IMR-90 (cell line): ENCODE data around the gene PPM1G. TPM values are rescaled to one million over a fixed set of nuclear protein-coding genes. Genes with fewer than 3 reads are reported as not detected.

ENCODE experiments used
- ATAC-seq: fragments of 200-7000 bp; cut with Tn5 transposase; 2 replicates; pipeline ENCODE4 v1.9.1; 2020; ENCODE audit warnings: low read depth, mild to moderate bottlenecking, moderate library complexity
- BruUV-seq: library from RNA; stranded (reverse); fragments of 400-500 nt; replicated peaks from 2 replicates; lab custom pipeline; 2021; lab: Mats Ljungman, UMichigan
- CTCF ChIA-PET: fragments of 300-600 bp; formaldehyde crosslinking; extraction: SDS; loops from one replicate; lab custom pipeline; 2021; ENCODE audit warnings: antibody characterized with exemption; lab: Yijun Ruan, JAX
- POLR2A ChIA-PET: fragments of 300-600 bp; sonication (Branson Sonifier 250); formaldehyde crosslinking; loops from one replicate; lab custom pipeline; 2022; ENCODE audit warnings: antibody characterized with exemption; ENCODE audit not compliant: unreplicated experiment; lab: Charles Lee
- DNase-seq: peaks from one replicate; pipeline ENCODE4 v3.0.0; 2013
- H2AFZ ChIP-seq: replicated peaks from 2 replicates; pipeline ENCODE3; 2013; ENCODE audit warnings: low read length, mild to moderate bottlenecking; ENCODE audit not compliant: poor library complexity
- H2AK5ac ChIP-seq: 2 replicates; pipeline ENCODE4 v1.6.1; 2013; ENCODE audit warnings: low read depth, low read length, inconsistent platforms
- H2AK9ac ChIP-seq: replicated peaks from 2 replicates; pipeline ENCODE3; 2013; ENCODE audit warnings: mild to moderate bottlenecking, low read depth, low read length, moderate library complexity; ENCODE audit not compliant: poor library complexity
- H2BK120ac ChIP-seq: 2 replicates; pipeline ENCODE4 v1.6.1; 2013; ENCODE audit warnings: low read depth, low read length, inconsistent platforms
- H2BK15ac ChIP-seq: 3 replicates; pipeline ENCODE4 v1.6.1; 2013; ENCODE audit warnings: low read depth, low read length, inconsistent platforms
- H2BK20ac ChIP-seq: 2 replicates; pipeline ENCODE4 v1.6.1; 2013; ENCODE audit warnings: low read depth, mild to moderate bottlenecking, inconsistent platforms, low read length, moderate library complexity
- H2BK5ac ChIP-seq: 2 replicates; pipeline ENCODE4 v1.6.1; 2013; ENCODE audit warnings: mild to moderate bottlenecking, low read depth, low read length, inconsistent platforms; ENCODE audit not compliant: poor library complexity, severe bottlenecking
- H3K14ac ChIP-seq: replicated peaks from 2 replicates; pipeline ENCODE4 v1.6.1; 2013; ENCODE audit warnings: low read depth, low read length, inconsistent platforms
- H3K18ac ChIP-seq: 2 replicates; pipeline ENCODE4 v1.6.1; 2013; ENCODE audit warnings: low read depth, low read length, control low read depth
- H3K23ac ChIP-seq: 2 replicates; pipeline ENCODE4 v1.6.1; 2013; ENCODE audit warnings: low read depth, low read length, inconsistent platforms
- H3K27ac ChIP-seq: 2 replicates; pipeline ENCODE4 v1.5.1; 2013; ENCODE audit warnings: mild to moderate bottlenecking, control low read depth, low read length; ENCODE audit not compliant: insufficient read depth
- H3K27me3 ChIP-seq: 2 replicates; pipeline ENCODE4 v1.6.1; 2013; ENCODE audit warnings: low read length; ENCODE audit not compliant: control insufficient read depth, insufficient read depth
- H3K36me3 ChIP-seq: 2 replicates; pipeline ENCODE4 v1.6.1; 2013; ENCODE audit warnings: low read length, mixed read lengths; ENCODE audit not compliant: control insufficient read depth, insufficient read depth
- H3K4ac ChIP-seq: 2 replicates; pipeline ENCODE4 v1.6.1; 2013; ENCODE audit warnings: low read depth, low read length, inconsistent platforms
- H3K4me1 ChIP-seq: 2 replicates; pipeline ENCODE4 v1.6.1; 2013; ENCODE audit warnings: low read length, mixed read lengths; ENCODE audit not compliant: control insufficient read depth, insufficient read depth
- H3K4me2 ChIP-seq: 2 replicates; pipeline ENCODE4 v1.6.1; 2013; ENCODE audit warnings: low read depth, mild to moderate bottlenecking, control low read depth, low read length, moderate library complexity
- H3K4me3 ChIP-seq: 2 replicates; pipeline ENCODE4 v1.5.1; 2013; ENCODE audit warnings: low read depth, mild to moderate bottlenecking, control low read depth, low read length, moderate library complexity; ENCODE audit not compliant: insufficient read depth
- H3K56ac ChIP-seq: 2 replicates; pipeline ENCODE4 v1.6.1; 2013; ENCODE audit warnings: low read length, inconsistent platforms; ENCODE audit not compliant: insufficient read depth; ENCODE audit errors: extremely low read depth
- H3K79me1 ChIP-seq, 2 experiments: 2 replicates each; pipeline ENCODE4 v1.6.1; 2013; ENCODE audit warnings: low read length in 2 of 2, inconsistent platforms in 1 of 2, low read depth in 1 of 2
- H3K9ac ChIP-seq: 2 replicates; pipeline ENCODE4 v1.6.1; 2013; ENCODE audit warnings: low read depth, low read length, control low read depth
- H3K9me1 ChIP-seq: 2 replicates; pipeline ENCODE4 v1.6.1; 2013; ENCODE audit warnings: low read length, inconsistent platforms; ENCODE audit not compliant: insufficient read depth
- H3K9me3 ChIP-seq: 2 replicates; pipeline ENCODE4 v1.6.1; 2013; ENCODE audit warnings: low read length; ENCODE audit not compliant: control insufficient read depth, insufficient read depth
- H4K20me1 ChIP-seq: 2 replicates; pipeline ENCODE4 v1.6.1; 2013; ENCODE audit warnings: low read length, inconsistent platforms; ENCODE audit not compliant: insufficient read depth
- H4K5ac ChIP-seq: 2 replicates; pipeline ENCODE4 v1.6.1; 2013; ENCODE audit warnings: mild to moderate bottlenecking, low read depth, low read length, control low read depth
- H4K8ac ChIP-seq, 2 experiments: 2 replicates each; pipeline ENCODE4 v1.6.1; 2013; ENCODE audit warnings: low read depth in 2 of 2, low read length in 2 of 2, control low read depth in 1 of 2, inconsistent platforms in 1 of 2
- H4K91ac ChIP-seq: 2 replicates; pipeline ENCODE4 v1.6.1; 2013; ENCODE audit warnings: low read depth, low read length, inconsistent platforms; ENCODE audit not compliant: insufficient read depth
- BHLHE40 ChIP-seq: fragments of 150-350 bp; IDR thresholded peaks from 2 replicates; pipeline ENCODE4 v1.6.1; 2016; ENCODE audit warnings: mild to moderate bottlenecking, low read depth, low read length
- CEBPB ChIP-seq: IDR thresholded peaks from 2 replicates; pipeline ENCODE4 v1.6.1; 2012; ENCODE audit warnings: low read depth, low read length, improper control_type of control experiment
- CHD1 ChIP-seq: IDR thresholded peaks from 2 replicates; pipeline ENCODE4 v1.6.1; 2012; ENCODE audit warnings: low read depth, low read length, improper control_type of control experiment
- ELK1 ChIP-seq: fragments of 150-350 bp; IDR thresholded peaks from 2 replicates; pipeline ENCODE4 v1.6.1; 2016; ENCODE audit warnings: low read depth, mild to moderate bottlenecking, low read length, moderate library complexity, borderline replicate concordance
- FOS ChIP-seq: fragments of 150-350 bp; IDR thresholded peaks from 2 replicates; pipeline ENCODE4 v1.6.1; 2016; ENCODE audit warnings: low read depth, low read length
- MAZ ChIP-seq: IDR thresholded peaks from 2 replicates; pipeline ENCODE4 v1.6.1; 2012; ENCODE audit warnings: low read depth, mild to moderate bottlenecking, low read length, improper control_type of control experiment, moderate library complexity, borderline replicate concordance
- MXI1 ChIP-seq: IDR thresholded peaks from 2 replicates; pipeline ENCODE4 v1.6.1; 2012; ENCODE audit warnings: low read depth, mild to moderate bottlenecking, low read length, moderate library complexity, borderline replicate concordance
- NFE2L2 ChIP-seq: fragments of 150-350 bp; IDR thresholded peaks from 2 replicates; pipeline ENCODE4 v1.6.1; 2016; ENCODE audit warnings: low read depth, mild to moderate bottlenecking, low read length
- RAD21 ChIP-seq: IDR thresholded peaks from 2 replicates; pipeline ENCODE4 v1.6.1; 2012; ENCODE audit warnings: low read length, improper control_type of control experiment
- RCOR1 ChIP-seq: IDR thresholded peaks from 2 replicates; pipeline ENCODE4 v1.6.1; 2012; ENCODE audit warnings: mild to moderate bottlenecking, low read length, improper control_type of control experiment; ENCODE audit not compliant: insufficient replicate concordance
- RFX5 ChIP-seq: IDR thresholded peaks from 2 replicates; pipeline ENCODE4 v1.8.0; 2012; ENCODE audit warnings: low read depth, mild to moderate bottlenecking, low read length, moderate library complexity
- SMC3 ChIP-seq: fragments of 150-350 bp; IDR thresholded peaks from 2 replicates; pipeline ENCODE4 v1.6.1; 2016; ENCODE audit warnings: low read depth, mild to moderate bottlenecking, antibody characterized with exemption, low read length, moderate library complexity
- WGBS, 2 experiments: methylation state at CpG; one replicate each; pipeline versions ENCODE4 v1.1.5 to v1.1.7; 2013; ENCODE audit warnings: missing lambda C conversion rate in 2 of 2; ENCODE audit not compliant: insufficient read length in 1 of 2; ENCODE audit errors: extremely low coverage in 2 of 2; 5-methylcytosine and 5-hydroxymethylcytosine counted together
- dilution Hi-C: fragments of 300-500 bp; cut with HindIII; formaldehyde crosslinking; loops from one replicate; pipeline ENCODE4 v1.14.3; 2018; ENCODE audit warnings: low sequenced_read_pairs; ENCODE audit not compliant: unreplicated experiment
- in situ Hi-C: fragments of 300-500 bp; cut with MboI; formaldehyde crosslinking; loops from 3 replicates; pipeline ENCODE4 v1.14.3; 2019; ENCODE audit warnings: low sequenced_read_pairs, inconsistent platforms, mixed read lengths
- intact Hi-C: fragments of 100-400 bp; cut with micrococcal nuclease; formaldehyde crosslinking; loops from 2 replicates; pipeline ENCODE4 v1.10.0; 2022
- polyA plus RNA-seq, 3 experiments: library from polyadenylated mRNA; depleted of rRNA; stranded (reverse); fragments of >200 nt; gene quantifications; 2 replicates each; pipeline ENCODE4 v1.2.3, GENCODE V29; 2012; ENCODE audit warnings: low replicate concordance in 1 of 3
- total RNA-seq: library from RNA; depleted of rRNA; stranded (reverse); fragments of >200 nt; gene quantifications from 2 replicates; pipeline ENCODE4 v1.2.3, GENCODE V29; 2012
- TF ChIP-seq, protein P1 (sequence below): fragments of 150-350 bp; IDR thresholded peaks from 2 replicates; pipeline ENCODE4 v1.6.1; 2017; ENCODE audit warnings: mild to moderate bottlenecking, antibody characterized with exemption, low read length, low read depth

PPM1G gene
- total and polyA plus RNA-seq, 2 of the 4 experiments (the other 2 are of a cell fraction) = 57.6 to 95.9 TPM

DNA sequence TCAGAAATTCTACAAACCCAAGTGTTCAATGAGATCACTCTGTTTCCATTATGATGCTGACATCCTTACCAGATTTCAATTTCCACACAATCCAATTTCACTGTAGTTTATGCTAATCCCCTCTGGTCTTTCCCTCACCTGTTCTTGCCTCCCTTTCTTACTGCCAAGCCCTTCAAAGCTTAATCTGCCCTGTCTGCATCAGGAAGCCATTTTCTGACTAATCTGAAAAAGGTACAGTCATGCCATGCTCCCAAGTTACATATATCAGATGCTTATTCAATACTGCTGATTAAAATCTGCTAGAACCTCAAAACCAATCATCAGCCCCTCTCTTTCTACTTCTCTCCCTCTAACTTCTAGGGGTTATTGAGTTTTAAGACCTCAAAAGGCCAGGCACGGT lies 41.7 kb upstream of the PPM1G start:
- Histone ChIP-seq H3K18ac (no peak overlapping the region), H4K20me1 (no peaks in the 10 kb centered on the region), H3K23ac (no peak overlapping the region), H3K4me3 (no peak overlapping the region), H3K4ac (no peak overlapping the region), H3K4me1 (no peaks in the 10 kb centered on the region), H2AK9ac (no peak overlapping the region), H3K14ac (no peak overlapping the region), H2BK120ac (no peak overlapping the region), H3K79me1 (no peaks in the 10 kb centered on the region), H4K8ac (no peak overlapping the region), H2BK5ac (no peak overlapping the region), H2AFZ (no peak overlapping the region), H3K36me3 (peaks cover 40% of the 10 kb centered on the region), H3K4me2 (no peak overlapping the region), H3K9ac (no peak overlapping the region), H3K9me3 (no peaks in the 10 kb centered on the region), H4K91ac (no peak overlapping the region), H3K56ac (no peak overlapping the region), H2BK15ac (no peak overlapping the region), H4K5ac (no peak overlapping the region), H3K27ac (no peak overlapping the region), H2AK5ac (no peak overlapping the region), H3K27me3 (no peaks in the 10 kb centered on the region), H3K9me1 (no peaks in the 10 kb centered on the region), H2BK20ac (no peak overlapping the region)
- in situ Hi-C loops (no loop called here), intact Hi-C loops (no loop called here), dilution Hi-C loops (no loop called here)
- no peak for ATAC-seq
- no peak for TF ChIP-seq RFX5
- no peak for TF ChIP-seq RCOR1
- no peak for TF ChIP-seq RAD21
- TF ChIP-seq FOS = no peak
- TF ChIP-seq MXI1 = no peak
- no peak for TF ChIP-seq MAZ
- no peak for TF ChIP-seq SMC3
- no peak for TF ChIP-seq NFE2L2
- no peak for TF ChIP-seq CHD1
- TF ChIP-seq BHLHE40 = no peak
- TF ChIP-seq ELK1 = no peak
- TF ChIP-seq, protein P1, sequence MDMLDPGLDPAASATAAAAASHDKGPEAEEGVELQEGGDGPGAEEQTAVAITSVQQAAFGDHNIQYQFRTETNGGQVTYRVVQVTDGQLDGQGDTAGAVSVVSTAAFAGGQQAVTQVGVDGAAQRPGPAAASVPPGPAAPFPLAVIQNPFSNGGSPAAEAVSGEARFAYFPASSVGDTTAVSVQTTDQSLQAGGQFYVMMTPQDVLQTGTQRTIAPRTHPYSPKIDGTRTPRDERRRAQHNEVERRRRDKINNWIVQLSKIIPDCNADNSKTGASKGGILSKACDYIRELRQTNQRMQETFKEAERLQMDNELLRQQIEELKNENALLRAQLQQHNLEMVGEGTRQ = no peak
- TF ChIP-seq CEBPB = no peak
- POLR2A ChIA-PET = no interaction called here
- no CpG with 5 or more reads among the region's 1 CpG for WGBS, 2 experiments
- no peak for DNase-seq
- CTCF ChIA-PET = no interaction called here
- no TSS peak for BruUV-seq
